Ovary (tissue), 3 donors: ENCODE results near the gene AGPAT2.

Experiments
- CTCF ChIP-seq, 3 donors: fragments of 450-650 bp in 2 of 3; fragments of 200-600 bp in 1 of 3; IDR thresholded peaks; one replicate each; pipeline versions ENCODE4 v1.5.1 to v1.8.0; 2016 to 2022; ENCODE audit warnings: antibody characterized with exemption in 3 of 3, mild to moderate bottlenecking in 1 of 3
- EP300 ChIP-seq: sonication (generic); formaldehyde crosslinking; IDR thresholded peaks from one replicate; pipeline ENCODE4 v1.6.1; 2017; ENCODE audit warnings: antibody characterized with exemption
- POLR2A ChIP-seq: fragments of 450-650 bp; IDR thresholded peaks from one replicate; pipeline ENCODE4 v1.6.1; 2017; ENCODE audit warnings: antibody characterized with exemption, mild to moderate bottlenecking, moderate library complexity
- donor health status: DM: no; HTN: no; CAD: no.

- TF ChIP-seq CTCF (IDR thresholded peaks at IDR 0.05) (no peak), EP300 (no peak), POLR2A (no peak)
Observed at GRCh38 chr9:136673088-136673974, 13.9 kb downstream of the AGPAT2 start.
